Skin of body (tissue), 3 donors: ENCODE results near the gene SPG11. TPM values are rescaled to one million over a fixed set of nuclear protein-coding genes. Genes with fewer than 3 reads are reported as not detected.

Experiments used
- DNase-seq: peaks from one replicate; lab custom pipeline; 2025; lab: John Stamatoyannopoulos, UW
- small RNA-seq: library from RNA; depleted of rRNA; stranded (forward); fragments of <200 nt; gene quantifications from one replicate; pipeline ENCODE3, GENCODE V24; 2014; ENCODE audit warnings: low replicate concordance
- total RNA-seq: library from RNA; depleted of rRNA; stranded (reverse); fragments of >200 nt; gene quantifications from one replicate; pipeline ENCODE4 v1.2.3, GENCODE V29; 2014

SPG11 gene
- total RNA-seq, 1 donor from 2014 or later: 60.9 TPM

DNA sequence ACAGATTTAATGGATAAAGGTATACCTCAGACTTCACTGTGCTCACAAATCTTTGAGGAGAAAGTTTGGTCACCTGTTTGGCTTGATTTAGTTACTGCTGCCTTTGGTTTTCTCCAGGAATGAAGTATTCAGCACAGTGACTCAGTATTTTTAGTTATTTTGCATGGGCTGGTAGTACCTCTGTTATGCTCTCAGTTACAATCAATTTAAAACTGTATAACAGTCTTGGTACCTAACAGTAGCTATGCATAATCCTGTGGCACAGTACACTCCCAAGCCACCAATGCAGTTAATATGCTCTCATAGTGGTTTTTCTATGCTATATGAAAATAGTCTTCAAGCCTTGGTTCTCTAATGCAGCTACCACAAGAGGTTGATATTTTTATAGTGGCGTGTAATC, 138.4 kb downstream of the SPG11 start:
- DNase-seq: no peak

DNA sequence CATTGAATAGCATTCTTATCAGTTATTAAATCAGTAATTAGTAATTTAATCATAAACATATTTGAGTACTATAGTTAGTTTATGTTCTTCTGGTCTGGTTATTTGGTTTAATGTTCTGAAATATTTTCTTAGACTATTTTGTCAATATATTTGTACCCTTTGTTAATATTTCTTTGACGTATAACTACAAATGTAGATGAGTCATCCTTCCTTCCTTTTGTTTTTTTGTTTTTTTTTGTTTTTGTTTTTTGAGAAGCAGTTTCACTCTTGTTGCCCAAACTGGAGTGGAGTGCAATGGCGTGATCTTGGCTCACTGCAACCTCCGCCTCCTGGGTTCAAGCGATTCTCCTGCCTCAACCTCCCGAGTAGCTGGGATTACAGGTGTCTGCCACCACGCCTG, 143.9 kb downstream of the SPG11 start:
- no peak for DNase-seq

- DNase-seq: no peak
Measured at GRCh38 chr15:44516436-44516835, 147.0 kb downstream of the SPG11 start.

Small RNAs within 50 kb of the gene (small RNA-seq; reads per million reads assigned to genes)
- not detected for gene RF00019

Other genes with a start within 250 kb of the SPG11 start
- 103 TPM for gene CTDSPL2, start 236.0 kb downstream of the SPG11 start, total RNA-seq
- 58.2 TPM for gene EIF3J, start 126.5 kb downstream of the SPG11 start, total RNA-seq
- 0.79 TPM for gene PATL2, start 47.7 kb upstream of the SPG11 start, total RNA-seq
- 1,215 TPM for gene B2M, start 47.9 kb upstream of the SPG11 start, total RNA-seq
- 11.9 TPM for gene TRIM69, start 72.9 kb upstream of the SPG11 start, total RNA-seq